CD4-positive, alpha-beta T cell treated with Interleukin-6 for 4 hours (primary cell): ENCODE measurements around the gene CRELD2.

ENCODE experiments used
- DNase-seq: peaks from one replicate; pipeline ENCODE4 v3.0.0-alpha.2; 2020; ENCODE audit warnings: mixed read lengths

The CRELD2 gene

DNA sequence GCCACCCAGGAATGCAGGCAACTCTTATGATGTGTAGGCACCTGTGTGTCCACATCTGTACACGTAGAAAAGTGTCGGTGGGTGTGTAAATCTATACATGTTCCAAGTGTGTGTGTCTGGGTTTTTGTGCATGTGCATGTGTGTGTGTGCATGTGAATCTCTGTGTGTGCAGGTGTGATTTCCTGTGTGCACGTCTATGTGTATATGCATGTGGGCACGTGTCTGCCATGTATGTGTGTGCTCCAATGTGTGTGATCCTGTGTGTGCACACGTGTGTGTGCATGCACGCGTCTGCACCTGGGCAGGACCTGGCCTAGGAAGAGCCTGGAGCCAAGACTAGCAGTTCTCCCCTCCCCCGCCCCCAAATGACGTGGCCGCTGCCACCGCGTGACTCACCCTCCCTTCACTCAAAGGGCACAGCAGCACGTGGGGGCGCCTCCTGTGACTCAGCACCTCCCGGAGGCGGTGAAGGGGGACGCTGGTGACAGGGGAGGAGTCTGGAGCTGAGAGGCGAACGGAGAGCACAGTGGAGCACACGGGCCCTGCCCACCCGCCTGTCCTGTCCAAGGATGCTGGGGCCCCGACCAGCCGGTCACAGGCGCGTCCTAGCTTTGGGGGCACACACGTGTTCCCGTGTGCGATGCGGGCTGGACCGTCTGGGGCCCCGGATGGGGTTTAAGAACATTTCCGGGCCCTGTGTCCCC is 52.2 kb downstream of the CRELD2 start:
- DNase-seq, result peak; percentile 98

DNA sequence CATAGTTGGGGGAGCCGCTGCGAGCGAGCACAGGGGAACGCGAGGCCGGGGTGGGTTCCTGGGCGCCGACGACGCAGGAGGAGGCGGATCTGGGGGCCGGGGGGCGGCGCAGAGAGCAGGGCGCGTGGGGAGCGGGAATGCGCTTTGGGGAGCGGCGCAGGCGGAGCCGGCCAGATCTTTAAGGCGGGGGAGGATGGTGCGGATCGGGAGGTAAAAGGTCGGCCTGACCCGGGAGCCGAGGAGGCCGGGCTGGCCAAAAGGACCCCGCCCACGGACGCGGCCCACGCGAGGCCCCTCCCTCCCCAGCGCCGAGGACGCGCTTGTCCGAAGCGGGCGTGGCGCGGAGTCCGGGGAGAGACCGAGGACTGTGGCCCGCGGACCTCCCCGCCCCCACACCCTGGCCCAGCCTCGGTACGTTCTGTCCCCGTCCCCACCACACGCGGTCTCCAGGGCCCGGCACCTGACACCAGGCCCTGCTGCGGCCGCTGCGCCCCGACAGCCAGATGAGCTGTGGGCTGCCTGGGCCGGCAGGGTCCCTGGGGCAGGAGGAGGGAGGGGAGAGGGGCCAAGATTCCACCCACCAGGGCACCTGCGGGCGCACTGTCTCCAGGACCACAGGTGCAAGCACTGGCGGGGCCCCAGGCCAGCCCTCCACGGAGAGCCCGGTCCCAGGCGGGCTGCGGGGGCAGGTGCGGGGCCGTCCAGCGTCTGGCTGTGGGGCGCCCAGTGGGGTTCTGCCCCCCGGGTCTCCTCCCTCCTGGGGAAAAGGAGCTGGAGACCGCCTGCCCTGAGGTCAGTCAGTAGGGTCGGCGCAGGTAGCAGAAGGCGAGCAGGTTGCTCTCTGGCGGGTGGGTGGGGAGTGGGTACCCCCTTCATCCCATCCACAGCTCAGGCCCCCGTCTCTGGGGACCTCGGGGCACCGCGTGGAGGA is 53.1 kb downstream of the CRELD2 start:
- DNase-seq, result peak; percentile 76

DNA sequence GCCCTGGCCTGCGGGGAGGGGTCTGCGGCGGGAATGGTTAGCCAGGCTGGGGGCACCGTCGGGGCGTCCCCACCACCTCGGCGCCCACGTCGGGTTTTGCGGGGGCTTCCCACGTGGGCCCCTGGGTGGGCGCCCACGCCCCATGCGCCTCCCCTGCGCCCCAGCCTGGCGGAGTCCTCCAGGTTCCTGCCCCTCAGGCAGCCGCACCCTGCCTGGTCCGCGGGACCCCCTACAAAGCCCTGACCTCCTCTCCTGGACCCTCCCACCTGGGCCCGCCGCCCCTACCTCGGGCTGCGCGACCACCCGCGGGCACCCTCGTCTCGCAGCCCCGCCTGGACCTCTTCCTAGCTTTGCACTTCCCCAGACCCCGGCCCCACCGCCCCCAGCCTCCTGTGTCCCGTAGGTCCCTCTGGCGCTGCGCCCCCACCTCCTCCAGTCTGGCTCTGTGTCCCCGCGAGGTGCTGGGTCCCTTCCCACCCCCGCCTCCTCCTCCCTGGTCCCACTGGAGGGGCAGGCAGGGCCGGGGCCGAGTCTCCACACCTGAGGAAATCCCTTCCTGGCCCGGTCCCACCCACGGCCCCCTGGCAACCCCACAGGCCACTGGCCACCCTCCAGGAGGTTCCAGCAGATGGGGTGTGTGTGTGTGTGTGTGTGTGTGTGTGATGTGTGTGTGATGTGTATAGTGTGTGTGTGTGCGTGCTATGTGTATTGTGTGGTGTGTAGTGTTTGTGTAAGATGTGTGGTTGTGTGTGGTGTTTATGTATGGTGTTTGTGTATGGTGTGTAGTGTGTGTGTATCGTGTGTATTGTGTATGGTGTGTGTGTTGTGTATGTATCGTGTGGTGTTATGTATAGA is 54.0 kb downstream of the CRELD2 start:
- no peak for DNase-seq

DNA sequence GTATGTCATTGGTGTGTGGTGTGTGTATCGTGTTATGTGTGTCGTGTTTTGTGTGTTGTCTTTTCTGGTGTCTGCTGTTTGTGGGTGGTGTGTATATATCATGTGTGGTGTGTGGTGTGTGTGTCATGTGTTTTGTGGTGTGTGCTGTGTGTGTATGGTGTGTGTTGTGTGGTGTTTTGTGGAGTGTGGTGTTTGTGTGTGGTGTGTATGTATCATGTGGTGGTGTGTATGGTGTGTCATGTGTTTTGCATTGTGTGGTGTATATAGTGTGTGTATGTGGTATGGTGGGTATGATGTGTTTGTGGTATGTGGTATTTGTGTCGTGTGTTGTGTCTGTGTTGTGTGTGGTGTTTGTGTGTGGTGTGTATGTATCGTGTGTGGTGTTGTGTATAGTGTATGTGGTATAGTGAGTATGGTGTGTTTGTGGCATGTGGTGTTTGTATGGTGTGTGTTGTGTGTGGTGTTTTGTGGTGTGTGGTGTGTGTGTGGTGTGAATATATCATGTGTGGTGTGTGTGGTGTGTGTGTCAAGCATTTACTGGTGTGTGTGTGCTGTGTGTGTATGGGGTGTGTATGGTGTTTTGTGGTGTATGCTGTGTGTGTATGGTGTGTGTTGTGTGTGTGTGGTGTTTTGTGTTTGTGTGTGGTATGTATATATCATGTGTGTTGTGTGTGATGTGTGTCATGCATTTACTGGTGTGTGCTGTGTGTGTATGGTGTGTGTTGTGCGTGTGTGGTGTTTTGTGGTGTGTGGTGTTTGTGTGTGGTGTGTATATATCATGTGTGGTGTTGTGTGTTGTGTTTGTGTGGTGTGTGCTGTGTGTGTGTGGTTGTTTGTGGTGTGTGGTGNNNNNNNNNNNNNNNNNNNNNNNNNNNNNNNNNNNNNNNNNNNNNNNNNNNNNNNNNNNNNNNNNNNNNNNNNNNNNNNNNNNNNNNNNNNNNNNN is 54.9 kb downstream of the CRELD2 start:
- DNase-seq, result no peak

DNA sequence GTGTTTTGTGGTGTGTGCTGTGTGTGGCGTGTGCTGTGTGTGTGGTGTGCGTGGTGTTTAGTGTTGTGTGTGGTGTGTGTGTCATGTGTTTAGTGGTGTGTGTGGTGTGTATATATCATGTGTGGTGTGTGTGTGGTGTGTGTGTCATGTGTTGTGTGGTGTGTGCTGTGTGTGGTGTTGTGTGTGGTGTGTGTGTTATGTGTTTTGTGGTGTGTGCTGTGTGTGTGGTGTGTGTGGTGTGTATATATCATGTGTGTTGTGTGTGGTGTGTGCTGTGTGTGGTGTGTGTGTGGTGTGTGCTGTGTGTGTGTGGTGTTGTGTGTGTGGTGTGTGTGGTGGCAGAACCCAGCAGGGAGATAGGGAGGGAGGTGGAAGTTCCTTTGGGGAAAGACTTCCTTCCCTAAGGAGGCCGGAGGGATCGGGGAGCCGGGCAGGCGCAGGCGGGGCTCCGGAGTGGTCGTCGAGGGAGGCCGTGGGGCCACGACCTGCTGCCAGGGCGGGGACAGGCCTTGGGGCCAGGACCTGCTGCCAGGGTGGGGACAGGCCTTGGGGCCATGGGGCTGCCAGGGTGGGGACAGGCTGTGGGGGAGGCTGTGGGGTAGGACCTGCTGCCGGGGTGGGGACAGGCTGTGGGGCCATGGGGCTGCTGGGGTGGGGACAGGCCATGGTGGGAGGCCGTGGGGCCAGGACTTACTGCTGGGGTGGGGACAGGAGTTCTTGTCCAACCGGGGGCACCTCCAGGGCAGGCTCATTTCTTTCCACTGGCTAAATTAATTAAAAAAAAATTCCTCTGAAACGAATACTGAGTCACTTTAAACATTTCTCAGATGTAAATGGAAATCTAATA is 57.3 kb downstream of the CRELD2 start:
- DNase-seq, result no peak

DNA sequence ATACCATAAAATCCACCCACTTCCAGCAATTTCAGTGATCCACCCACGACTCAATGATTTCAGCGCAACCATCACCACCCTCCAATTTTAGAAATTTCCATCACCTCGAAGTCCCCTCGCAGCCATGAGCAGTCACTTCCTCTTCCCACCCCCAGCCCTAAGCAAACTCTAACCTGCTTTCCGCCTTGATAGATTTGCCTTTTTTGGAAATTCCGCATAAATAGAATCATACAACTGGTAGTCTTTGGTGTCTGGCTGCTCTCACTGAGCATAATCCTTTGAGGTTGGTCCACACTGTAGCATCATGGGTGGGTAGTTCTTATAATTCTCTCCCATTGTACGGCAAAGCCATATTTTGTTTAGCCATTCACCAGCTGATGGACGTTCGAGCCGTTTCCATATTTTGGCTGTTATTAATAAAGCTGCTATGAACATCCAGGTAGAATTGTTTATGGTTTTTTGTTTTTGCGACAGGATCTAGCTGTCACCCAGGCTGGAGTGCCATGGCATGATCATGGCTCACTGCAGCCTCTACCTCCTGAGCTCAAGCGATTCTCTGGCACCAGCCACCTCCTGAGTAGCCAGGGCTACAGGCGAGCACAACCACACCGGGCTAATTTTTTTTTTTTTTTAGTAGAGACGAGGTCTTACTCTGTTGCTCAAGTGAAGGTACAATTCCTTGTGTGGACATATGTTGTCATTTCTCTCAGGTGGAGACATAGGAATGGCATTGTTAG is 58.2 kb downstream of the CRELD2 start:
- peak; percentile 46 for DNase-seq
